Fibroblast of peridontal ligament (primary cell): Measurements from ENCODE around the gene PTPN5.
"Not testable (repeated sequence)": the region's sequence is repeated elsewhere in the genome, so short reads cannot be mapped to it uniquely, and the experiment has no call there.

ENCODE experiments used
- DNase-seq: peaks from one replicate; pipeline ENCODE4 v3.0.0-alpha.2; 2010; ENCODE audit errors: extremely low read depth

The PTPN5 gene

DNA sequence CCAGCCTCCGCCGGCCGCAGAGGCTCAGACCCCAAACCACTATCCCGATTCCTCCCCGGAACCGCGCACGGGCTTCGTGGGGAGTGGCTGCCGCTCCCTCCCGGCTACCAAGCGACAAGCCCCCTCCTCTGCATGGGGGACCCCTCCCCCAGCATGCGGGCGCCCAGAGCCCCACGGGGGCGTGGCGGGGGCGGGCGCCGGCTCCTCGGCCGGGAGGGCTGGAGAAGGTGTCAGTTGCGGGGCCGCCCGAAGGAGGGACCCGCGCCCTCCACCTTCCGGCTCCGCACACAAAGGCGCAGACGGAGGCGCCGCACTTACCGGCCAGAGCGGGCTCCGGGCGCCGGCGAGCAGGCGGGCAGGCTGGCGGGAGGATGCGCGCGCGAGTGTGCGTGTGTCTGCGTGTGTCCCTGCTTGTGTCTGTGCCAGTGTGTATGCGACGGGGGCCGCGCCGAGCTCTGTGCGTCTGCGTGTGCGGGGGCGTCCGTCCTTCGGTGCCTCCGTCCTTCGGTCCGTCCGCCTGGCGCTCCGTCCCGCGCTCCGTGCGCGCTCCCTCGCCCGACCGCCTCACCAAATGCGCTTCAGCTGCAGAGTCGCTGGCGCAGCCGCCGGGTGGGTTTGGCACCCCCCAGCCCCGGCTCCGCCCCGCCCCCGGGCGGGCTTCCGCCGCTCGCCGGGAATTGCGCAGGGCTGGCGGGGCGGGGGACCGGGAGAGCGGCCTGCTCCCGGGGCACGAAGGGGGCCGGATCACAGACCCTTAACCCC is at the start of gene PTPN5:
TSS of gene PTPN5 (minus strand) at position 592 of the 762 bp plus-strand sequence. CDS start 19,840 bp downstream, outside the sequence.
- DNase-seq, result no peak

- DNase-seq, result no peak
These were observed 44.8 kb upstream of the PTPN5 start for GRCh38 chr11:18836417-18836816.

DNA sequence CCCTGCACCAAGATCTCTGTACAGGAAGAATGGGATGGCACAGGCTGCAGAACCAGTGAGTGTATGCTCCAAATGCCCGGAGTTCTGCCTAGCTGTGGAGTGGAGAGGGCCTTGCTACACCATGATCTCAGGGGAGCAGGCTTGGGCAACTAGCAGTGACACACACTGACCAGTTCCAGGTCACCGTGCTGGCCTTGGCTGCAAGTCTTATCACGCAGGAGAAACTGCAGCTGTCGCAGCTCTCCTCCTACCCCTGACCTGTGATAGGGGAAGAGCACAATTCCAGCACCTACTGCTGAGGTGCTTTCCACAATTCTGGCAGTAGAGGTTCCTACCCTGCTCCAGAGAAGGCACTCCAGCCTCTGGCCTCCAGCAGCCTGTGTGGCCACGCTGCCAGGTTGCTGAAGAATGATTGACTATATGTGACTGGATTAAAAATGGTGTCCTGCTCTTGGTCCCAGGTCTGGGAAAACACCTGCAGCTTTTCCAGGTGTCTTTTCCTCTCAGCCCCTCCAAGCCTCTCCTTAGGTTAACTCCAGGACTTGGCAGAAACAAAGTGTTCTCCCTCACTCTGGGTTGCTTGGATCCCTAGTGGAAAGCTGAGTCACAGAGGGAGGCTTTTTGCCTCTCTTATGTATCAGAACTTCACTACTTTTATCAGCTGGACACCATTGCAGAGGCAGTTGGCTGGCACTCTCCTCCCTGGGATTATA is 43.3 kb upstream of the PTPN5 start:
- no peak for DNase-seq

DNA sequence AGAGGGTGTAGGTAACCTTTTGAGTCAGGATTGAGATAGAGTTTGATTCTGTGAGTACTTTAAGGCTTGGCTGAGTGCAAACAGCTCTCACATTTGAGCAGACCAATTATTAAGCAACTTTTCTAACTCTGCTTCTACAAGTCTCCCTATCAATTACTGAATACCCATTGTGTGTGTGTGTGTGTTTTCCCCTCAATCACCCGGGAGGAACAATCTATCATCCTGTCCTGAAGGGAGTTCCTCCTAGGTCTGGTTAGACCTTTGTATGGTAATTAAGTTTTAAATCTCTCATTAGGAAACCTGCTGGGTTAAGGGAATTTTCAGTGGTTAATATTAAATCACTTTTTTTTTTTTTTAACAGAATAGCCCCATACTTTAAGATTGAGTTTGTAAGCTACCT is 28.6 kb upstream of the PTPN5 start:
- DNase-seq, result not testable (repeated sequence)

- DNase-seq, result no peak
These were observed 12.8 kb upstream of the PTPN5 start for GRCh38 chr11:18804199-18804999.

GRCh38 chr11:18802381-18803257 is 11.0 kb upstream of the PTPN5 start:
- peak; percentile 76 for DNase-seq

DNA sequence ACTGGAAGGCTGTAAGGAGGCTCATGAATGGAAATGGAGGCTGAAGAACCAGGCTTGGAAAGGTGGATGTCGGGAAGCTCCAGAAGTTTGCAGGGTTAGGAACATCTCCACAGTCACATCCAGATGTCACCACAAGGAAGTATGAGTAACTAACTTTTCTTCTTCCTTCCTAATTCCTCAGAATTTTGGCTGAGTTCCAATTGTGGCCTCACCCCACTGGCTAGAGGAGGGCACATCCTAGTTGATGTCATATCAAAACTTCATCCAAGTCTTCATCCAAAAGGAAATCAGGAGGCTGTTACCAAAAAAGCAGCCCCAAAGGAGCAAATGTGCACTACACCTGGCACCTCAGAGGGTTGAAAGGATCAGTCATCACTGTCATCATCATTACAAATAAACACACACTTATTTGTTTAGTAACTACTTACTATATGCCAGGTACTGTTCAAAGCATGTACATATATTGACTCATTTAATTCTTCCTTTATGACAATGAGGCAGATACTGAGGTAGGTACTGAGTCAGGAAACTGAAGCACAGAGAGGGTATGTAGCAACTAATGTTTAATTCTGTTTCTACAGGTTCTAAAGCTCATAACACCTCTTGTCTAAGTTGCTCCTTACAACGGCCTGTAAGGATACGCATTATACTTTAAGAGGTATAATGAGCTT is 7.3 kb upstream of the PTPN5 start:
- no peak for DNase-seq

GRCh38 chr11:18794956-18795355 is 3.4 kb upstream of the PTPN5 start:
- DNase-seq, result no peak

DNA sequence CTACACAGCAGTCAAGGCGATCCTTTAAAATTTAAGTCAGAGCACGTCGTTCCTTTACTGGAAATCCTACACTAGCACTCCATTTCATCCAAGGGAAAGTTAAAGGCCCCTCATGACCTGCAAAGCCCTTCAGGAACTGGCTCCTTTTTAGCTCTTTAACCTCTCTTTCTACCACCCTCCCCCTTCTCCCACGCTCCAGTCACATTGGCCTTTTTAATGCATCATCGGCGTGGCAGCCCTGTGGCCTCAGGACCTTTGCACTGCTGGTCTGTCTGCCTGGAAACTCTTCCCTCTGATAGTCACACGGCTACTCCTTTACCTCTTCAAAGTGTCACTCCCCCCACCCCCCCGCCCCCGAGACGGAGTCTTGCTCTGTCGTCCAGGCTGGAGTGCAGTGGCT is 1.2 kb upstream of the PTPN5 start:
- no peak for DNase-seq

GRCh38 chr11:18791969-18792628 is 501 bp upstream of the PTPN5 start:
- no peak for DNase-seq

- no peak for DNase-seq
These were observed 753 bp downstream of the PTPN5 start for GRCh38 chr11:18790883-18791206.

DNA sequence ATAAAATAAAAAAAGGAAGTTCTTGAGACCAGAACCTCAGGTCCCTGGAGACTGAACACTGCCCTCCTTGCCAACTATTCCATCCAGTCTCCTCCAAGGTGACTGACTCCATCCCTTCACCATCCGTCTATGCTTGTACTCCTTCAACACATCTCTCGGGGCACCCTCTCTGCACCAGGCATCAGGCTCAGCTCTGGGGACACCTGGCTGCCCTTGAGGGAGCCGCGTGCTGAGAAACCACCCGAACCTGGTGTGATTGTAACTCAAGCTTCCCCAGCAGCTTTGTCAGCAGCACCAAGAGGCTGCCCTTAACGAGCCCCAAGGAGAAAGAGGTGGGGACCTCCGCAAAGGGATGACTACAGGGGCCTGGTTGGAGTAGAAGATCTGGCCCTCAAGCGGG is 1.7 kb downstream of the PTPN5 start:
- no peak for DNase-seq

GRCh38 chr11:18785411-18785810 is 6.2 kb downstream of the PTPN5 start:
- DNase-seq, result peak; percentile 57

DNA sequence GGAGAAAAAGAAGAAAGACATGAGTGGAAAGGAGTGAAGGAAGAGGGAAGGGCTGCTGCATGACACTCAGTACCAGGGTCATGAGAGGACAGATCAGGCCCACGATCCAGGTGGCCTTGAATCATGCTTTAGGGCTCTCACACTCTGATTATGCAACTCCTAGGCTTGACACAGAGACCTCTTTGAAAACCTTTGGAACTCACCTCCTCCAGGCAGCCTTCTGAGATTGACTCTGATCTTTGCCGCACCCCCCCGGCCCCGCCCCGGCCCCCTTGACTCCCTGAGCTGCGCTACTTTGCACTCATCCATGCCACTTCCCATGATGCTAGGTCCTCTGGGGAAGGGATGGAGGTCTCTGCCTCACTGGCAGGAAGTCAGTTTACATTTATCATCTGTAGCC is 10.7 kb downstream of the PTPN5 start:
- no peak for DNase-seq

GRCh38 chr11:18780329-18780728 is 11.3 kb downstream of the PTPN5 start:
- DNase-seq, result no peak

GRCh38 chr11:18778468-18778867 is 13.1 kb downstream of the PTPN5 start:
- no peak for DNase-seq

DNA sequence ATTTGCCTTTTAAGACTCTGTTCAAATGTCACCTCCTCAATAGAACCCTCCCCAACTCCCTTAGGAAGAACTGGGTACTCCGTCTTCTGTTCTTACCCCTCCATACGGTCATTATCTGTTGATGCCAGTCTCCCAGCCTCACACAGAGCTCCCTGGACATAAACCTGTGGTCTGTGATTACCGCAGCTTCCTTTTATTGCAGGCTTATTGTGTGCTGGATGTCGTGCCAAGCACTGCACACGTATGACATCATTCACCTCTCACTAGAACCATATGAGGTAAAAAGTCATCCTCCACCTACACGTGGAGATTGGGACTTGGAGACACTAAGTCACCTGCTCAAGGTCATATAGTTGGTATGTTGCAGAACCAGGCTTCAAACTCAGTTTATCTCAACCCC is 15.3 kb downstream of the PTPN5 start:
- no peak for DNase-seq

DNA sequence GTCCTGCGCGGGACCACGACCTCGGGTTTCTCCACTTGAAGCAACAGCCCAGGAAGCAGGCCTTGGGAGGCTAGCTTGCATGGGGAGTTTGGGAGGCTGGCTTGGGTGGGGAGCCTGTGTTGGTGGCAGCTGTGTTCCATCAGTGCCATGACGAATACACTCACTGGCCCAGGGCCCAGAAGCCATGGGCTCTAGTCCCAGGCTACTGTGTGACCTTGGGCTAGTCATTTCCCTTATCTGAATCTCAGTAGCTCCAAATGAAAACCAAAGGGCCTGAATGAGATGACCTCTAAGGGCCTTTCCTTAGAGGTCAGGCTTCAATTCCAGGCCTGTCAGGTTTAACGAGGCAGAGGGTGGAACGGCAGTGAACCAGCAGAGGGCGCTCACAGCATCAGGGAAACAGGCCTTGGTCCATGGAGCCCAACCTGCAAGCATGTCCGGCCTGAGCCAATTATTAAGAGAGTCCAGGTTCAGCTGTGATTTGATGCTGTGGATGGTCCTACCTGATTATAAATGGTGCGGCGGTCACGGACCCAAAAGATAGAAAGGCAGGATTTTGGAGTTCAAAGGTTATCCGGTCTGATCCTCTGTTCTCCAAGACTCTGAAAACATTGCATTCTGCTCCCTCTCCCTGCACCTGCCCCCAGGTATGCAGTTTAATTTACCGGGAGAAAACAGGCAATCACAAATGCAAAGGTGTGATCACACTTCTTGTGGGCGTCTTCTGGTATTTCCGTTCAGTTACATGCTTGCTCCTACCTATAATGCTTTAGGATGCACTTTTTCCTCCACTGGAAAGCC is 15.9 kb downstream of the PTPN5 start:
- DNase-seq, result no peak

GRCh38 chr11:18774801-18775200 is 16.8 kb downstream of the PTPN5 start:
- DNase-seq, result no peak

GRCh38 chr11:18773681-18774080 is 17.9 kb downstream of the PTPN5 start:
- no peak for DNase-seq
